Measurements from ENCODE around the gene HDDC3.

- TF ChIP-seq CTCF (IDR thresholded peaks at IDR 0.05): no peak
- TF ChIP-seq EP300 (IDR thresholded peaks at IDR 0.05): no peak
- no peak for TF ChIP-seq POLR2A (IDR thresholded peaks at IDR 0.05)
Observed at GRCh38 chr15:90911906-90912769, 20.2 kb downstream of the HDDC3 start.

All from stomach (tissue), 4 donors.